HG02759 (cell line): Measurements from ENCODE around the gene SNCAIP.
"Not testable (repeated sequence)": the region's sequence is repeated elsewhere in the genome, so short reads cannot be mapped to it uniquely, and the experiment has no call there.

Source experiments
- ATAC-seq: cut with Tn5 transposase; IDR thresholded peaks from one replicate; pipeline ENCODE4 v1.9.1; 2021; ENCODE audit warnings: mild to moderate bottlenecking, moderate library complexity; ENCODE audit not compliant: unreplicated experiment

Gene SNCAIP

DNA sequence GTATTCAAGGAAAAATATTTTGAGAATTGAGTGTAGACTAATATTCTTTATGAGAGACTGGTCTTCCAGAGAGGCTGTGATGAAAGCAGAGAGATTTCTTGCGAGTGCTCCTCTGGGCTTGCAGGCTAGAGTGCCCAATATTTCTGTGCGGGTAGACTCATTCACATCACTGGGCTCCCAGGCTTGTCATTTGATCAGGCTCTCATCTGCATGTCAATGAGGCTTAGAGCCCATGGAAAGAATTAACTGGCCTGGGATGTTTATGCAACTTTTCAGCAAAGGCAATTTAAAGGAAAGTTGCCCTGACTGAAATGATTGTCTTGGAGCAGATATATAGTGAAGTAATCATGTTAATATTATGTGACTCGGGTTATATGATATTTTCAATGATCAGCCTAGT lies 42.3 kb downstream of the SNCAIP start:
- ATAC-seq: no peak

DNA sequence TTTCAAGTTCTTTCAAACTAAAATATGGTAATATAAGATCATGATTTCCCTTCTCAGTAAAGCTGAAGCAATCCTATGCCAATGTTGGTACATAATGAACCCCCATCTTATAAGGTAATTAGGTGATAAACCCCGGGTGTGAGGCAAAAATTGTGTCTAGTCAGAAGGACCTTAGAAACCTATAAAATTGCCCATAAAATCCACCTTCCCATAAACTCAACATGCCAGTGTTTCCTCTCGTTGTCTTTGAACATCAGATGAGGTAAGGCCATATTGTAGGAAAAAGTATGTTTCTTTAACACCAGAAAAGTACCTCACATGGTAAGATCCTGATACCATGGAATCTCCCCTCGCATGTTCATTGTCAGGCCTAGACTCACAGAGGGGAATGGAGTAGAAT lies 43.3 kb downstream of the SNCAIP start:
- no peak for ATAC-seq

DNA sequence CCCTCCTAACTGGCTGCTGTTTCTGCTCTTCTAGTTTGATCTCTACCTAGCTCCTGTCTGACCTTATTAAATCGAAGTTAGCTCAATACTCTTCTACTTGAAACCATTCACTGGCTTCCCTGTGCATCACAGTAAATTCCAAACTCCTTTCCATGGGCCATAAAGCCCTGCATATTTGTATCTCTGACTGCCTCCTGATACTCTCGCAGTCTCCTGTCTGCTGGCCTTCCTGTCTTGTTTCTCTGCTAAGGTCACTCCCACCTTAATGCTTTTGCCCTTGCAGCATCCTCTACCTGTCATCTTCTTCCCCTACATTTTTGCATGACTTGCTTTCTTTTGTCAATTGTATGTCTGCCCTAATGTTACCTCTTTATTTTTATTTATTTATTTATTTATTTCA lies 44.8 kb downstream of the SNCAIP start:
- no peak for ATAC-seq

DNA sequence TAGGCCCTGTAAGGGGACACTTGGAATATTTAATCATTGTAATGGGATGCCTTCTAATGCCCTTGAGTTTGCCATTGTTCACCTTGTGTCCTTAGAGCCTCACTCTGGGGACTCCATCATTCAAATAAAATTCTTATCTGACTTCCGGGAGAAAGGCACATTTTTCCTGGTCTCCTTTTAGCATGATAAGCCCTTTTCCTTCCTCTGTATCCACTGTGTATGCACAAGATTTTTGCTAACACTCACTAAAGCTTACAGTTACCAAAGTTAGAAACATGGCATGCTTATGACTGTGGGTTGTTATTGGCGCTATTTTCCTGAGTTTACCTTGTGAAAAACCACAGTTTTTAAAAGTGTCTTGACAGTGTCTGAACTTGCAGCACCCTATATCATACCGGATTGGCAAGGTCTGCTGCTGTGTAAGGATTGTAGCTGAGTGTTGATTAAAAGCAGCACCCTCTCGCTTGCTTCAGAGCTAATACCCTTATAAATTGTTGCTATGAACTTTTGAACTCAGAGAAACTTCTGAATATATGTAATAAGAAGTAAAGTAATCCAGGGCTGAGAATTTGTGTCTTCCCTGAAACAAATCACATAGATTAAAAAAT lies 46.4 kb downstream of the SNCAIP start:
- ATAC-seq: no peak

DNA sequence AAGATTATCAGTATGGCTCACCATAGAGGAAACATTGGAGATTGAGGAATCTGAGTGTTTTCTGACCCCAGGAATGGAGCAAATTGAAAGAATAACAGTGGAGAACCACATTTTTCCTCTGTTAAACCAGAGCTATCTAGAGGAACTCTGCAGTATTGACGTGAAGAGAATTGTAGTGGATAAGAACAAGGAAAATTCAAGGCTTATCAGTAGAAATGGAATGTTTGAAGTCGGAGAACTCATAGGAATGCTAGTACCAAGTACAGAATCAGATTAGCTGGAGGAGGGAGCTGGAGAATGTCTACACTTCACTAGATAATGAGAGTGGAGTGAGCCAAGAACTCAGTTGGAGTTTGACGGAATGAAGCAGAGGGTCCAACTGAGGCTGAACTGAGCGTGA lies 50.3 kb downstream of the SNCAIP start:
- no peak for ATAC-seq

DNA sequence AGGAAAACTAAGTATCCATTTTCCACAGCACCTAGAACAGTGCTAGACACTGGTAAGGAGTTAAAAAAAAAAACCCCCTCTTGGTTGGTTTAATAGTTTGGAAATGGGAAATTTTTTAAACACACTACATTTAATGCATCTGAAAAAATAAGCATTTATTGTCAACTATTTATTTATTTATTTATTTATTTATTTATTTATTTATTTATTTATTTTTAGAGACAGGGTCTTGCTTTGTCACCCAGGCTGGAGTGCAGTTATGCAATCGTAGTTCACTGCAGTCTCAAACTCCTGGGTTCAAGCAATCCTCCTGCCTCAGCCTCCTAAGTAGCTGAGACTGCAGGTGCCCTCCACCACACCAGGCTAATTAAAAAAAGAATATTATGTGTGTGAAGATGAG lies 51.6 kb downstream of the SNCAIP start:
- no peak for ATAC-seq

DNA sequence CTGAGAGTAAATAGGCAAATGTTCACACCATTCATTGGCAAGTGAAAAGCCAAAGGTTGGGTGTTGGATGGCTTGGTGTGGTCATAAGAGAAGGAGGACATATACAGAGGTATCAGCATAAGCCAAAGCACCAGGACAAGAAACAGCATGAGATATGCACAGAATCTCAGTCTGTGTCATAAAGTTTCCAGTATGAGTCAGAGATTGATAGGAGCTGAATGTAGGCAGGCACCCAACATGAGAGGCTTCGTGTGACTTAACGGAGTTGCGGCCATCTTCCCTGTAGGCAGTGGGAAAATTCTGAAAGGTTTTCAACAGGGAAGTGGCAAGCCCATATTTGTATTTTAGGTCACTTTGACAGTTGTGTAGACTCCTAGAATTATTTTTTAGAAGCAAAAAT lies 54.5 kb downstream of the SNCAIP start:
- ATAC-seq: peak; percentile 58

DNA sequence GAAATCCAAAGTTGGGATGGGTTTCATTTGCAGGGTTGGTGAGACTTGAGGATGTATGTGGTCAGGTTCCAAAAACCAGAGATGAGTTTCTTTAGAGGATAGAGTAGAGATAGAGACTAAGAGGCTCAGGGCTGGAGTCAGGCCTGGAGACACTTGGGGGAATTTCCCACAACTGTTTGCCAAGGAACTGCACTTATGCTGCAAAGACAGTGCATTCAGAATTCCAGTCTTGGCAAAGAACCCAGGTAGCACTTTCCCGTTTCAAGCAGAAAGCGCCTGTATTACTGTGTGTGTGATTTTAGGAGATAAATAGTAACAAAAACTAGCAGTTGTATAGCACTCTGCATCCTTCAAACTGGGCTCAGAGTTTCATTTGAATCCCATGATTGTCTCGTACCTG lies 55.4 kb downstream of the SNCAIP start:
- ATAC-seq: no peak

DNA sequence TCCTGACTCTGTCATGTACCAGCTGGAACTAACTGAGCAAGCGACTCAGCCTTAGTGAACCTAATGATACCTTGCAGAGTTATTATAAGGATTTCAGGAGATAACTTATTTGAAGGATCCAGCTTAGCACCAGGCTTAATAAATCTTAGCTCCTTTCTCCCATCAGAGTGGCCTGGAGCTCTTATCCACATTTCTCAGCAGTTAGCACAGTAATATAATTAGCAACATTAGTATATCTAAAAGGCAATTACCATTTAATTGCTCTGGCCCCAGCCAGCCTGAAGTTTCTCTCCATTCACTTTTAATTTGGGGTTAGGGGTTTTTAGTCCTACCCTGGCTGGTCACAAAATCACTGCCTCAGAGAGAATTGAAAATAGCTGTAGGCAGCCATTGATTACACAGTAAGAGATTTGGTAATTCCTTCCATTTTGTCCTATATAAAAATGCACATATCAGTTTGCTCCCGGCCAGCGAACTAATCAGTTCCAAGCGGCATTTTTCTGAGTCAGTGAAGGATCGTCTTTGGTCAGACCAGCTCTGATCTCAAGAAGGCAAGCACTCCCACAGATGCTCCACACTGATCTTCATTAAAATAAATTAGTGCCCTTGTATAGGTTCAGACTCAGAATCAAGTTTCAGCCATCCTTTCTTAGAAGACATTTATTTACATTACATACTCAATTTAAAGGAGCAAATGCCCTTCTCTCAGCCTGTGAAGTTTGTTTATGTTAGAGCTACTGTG lies 56.6 kb downstream of the SNCAIP start:
- no peak for ATAC-seq

DNA sequence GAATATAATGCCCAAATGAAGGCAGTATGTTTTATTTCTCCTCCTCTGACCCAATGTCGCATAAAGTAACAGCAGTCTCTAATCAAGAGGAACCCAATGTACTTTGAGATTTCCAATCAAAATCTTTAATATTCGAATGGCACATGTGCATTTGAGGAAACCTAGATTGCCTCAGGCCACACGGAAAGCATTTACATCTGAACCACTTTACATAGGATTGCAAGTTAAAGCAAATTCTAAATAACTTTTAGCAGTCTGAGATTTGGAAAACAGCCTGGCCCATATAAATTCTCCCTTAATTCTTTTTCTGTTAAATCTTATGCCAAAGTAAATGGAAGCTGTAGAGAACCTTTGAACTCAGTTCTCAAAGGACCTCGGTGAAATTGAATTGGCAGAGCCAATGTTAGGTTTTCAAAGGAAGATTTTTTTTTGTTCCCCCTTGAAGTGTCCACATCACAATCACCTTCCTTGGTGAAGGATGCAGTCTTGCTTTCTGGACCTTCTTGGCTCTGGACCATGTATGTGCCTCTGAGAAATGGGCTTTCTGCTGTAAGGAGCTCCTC lies 57.3 kb downstream of the SNCAIP start:
- no peak for ATAC-seq

DNA sequence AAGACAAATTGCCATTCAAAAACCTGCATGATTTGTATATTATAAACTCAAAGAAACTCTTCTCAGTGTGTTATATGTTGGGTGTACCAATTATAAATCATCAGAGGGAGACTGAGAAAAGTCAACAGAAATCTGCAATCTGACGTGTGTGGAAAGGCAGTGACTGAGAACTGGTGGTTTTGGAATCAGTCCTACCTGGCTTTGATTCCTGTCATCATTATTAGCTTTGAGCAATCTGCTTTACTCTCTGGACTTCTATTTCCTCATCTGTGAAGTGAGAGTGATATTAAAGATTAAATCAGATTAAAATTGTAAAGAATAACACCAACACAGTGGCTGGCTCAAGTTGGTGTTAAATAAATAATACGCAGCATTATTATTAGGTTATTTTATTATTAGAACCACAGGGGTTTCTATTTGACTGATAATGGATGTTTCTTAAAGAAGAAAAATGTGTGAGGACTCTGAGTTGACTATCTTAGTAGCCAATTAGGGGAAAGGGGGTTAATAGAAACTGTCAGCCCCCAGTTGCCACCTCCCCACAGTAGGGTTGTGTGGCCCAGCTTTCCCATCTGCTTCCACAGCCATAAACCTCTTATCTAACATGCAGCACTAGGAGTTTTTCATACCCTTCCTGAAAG lies 59.6 kb downstream of the SNCAIP start:
- no peak for ATAC-seq

DNA sequence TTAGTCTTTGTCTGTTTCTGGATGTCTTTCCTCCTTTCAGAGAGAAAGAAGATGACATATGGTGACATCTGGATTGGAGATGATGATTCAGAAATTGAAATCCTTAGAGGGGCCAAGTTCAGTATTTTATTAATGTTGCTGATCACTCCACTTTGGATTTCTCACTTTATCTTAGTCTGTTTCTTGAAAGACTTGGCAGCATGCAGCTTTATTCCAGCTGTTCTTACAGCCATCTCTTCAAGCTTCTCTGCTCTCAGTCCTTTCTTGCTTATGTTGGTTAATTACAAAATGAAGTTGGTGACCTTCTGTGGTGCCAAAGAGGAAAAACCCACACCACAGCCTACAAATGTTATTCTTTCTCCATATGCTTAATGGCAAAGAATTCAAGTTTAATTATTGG lies 62.1 kb downstream of the SNCAIP start:
- no peak for ATAC-seq

DNA sequence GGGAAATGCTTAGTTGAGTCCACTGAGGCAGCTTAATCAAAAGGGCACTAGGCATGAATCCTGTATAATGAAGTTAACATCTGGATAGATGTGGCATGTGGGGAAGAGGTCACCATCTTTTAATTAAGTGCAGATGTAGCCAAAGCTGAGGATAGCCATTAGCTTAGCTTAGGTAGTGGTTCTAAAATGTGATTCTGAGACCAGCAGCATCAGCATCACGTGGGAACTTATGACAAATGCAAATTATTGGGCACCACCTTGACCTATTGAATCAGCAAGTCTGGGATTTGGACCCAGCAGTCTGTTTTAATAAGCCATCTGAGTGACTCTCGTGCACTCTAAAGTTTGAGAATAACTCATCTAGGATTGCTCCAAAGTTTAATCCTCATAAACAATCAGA lies 63.8 kb downstream of the SNCAIP start:
- no peak for ATAC-seq

DNA sequence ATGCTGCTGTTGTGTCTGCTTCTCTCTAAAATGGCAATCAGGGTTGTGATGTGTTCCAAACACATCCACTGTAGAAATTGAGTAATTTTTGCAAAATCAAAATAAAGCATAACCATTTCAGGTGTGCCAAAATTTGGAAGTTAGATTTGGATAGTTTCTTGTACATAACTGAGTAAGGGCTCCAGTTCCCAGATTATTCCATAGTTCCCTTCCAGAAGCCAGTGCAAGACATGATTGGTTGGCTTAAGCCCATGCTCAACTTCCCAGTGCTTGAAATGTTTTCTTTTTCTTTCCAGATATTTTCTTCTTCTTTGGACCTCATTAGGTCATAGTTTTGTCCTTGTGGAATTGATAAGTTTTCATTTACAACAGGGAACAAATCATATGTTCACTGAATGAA lies 64.2 kb downstream of the SNCAIP start:
- no peak for ATAC-seq

DNA sequence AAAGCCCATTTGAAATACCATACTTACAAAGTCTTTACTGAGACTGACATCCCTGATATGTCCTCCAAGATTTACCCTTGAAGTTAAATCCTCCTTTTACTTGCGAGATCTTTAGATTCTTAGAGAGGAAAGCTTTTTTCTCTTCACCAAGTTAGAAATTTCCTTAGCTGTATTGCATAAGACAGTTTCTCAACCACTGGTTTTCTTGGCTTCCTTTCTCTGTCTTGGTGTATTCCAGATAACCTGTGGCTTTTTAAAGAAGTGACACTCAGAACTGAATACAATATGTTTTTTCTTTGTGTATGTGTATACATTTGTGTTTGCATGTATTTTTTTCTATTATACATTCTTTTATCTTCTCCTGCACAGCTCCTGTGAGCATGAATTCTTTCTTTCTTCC lies 65.0 kb downstream of the SNCAIP start:
- ATAC-seq: no peak

DNA sequence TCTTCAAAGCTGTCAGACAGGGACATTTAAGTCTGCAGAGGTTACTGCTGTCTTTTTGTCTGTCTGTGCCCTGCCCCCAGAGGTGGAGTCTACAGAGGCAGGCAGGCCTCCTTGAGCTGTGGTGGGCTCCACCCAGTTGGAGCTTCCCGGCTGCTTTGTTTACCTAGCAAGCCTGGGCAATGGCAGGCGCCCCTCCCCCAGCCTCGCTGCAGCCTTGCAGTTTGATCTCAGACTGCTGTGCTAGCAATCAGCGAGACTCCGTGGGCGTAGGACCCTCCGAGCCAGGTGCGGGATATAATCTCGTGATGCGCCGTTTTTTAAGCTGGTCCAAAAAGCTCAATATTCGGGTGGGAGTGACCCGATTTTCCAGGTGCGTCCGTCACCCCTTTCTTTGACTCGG lies 70.9 kb downstream of the SNCAIP start:
- ATAC-seq: not testable (repeated sequence)

DNA sequence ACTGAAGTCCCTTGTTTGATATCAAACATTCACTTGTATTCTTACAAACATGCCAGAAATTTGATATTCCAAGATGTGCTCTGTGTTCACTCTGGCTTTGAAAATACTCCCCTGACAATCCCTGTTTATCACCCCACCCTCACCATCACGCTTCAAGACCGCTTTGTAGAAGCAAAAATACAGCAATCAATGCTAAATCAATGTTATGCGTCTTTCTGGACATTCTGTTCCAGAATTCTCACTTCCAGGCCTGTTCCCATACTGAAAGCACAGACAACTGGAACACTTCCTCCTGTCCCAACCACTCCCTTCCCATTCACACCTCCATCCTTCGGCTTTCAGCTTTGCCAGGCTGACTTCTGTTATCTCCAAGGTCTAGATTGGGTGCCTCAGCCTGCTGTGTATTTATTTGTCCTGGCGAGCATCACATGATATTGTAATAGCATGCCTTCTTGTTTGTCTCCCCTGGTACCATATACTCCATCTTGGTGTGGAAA lies 72.8 kb downstream of the SNCAIP start:
- no peak for ATAC-seq

DNA sequence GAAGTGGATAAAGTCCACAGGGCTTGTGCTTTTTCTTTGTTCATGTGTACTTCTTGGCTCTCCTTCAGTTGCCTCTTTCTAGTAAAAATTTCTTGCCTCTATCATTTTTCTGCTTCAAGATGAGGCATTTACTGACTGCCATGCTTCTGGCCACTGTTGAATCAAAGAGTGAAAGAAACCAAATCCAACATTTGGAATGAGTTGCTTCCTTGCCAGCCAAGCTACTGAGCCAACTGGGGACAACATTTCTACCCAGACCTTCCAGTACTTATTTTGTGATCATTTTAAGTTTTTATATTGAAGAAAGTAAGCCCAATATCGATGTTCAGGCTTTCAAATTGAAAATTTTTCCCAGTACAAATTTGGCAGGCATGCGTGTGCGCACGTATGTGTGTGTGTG lies 73.2 kb downstream of the SNCAIP start:
- no peak for ATAC-seq

DNA sequence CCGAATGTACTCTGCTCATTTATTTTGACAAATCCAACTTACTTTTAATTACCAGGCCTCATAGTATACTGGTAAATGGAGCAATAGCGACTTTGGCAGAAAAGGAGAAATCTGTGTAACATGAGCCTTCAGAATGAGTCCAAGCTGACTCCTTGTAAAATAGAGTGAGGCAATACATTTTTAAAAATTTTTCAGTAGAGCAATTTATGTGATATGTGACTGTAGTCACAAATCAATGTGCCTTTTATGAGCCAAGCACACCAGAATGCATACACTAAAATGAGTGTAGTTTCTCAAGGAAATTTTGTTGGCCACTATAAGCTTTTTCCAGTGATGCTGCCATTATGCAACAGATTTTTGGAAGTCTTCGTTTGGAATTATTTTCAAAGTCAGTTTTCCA lies 73.8 kb downstream of the SNCAIP start:
- ATAC-seq: no peak

DNA sequence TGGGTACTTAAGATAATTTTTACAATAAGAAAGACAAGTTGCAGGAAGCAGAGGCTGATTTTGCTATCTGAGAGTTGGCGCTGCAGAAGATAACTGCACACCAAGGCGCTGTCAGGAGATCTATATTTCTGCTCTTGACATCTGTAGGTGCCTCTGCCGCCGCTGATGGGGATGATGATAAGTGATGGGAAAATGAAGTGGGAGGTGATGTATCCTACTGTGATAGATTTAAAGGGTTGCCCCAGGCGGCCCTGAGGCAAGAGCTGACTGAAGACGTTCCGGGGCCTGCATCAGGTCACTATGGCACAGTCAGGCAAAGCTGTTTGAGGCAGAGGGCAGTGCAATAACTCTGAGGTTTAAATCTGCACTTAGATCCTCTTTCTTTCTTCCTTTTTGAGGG lies 78.1 kb downstream of the SNCAIP start:
- ATAC-seq: no peak

DNA sequence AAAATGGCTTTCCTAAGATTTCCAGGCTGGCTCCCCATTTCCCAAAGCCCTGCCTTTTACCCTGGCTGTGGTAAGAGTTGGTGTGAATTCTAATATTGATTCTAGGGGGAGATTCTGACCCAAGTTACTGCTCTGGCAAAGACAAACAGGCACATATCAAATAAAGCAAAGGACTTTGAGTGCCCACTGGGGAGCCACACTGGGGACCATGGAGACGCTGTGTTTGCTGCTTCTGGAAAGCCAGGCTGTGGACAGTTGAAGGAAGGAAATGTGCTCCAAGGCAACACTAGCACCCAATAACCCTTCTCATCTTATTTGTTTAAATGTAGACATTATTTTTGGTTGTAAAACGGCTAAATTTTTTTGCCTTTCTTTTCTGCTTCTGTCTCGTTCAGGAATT lies 78.7 kb downstream of the SNCAIP start:
- ATAC-seq: no peak

DNA sequence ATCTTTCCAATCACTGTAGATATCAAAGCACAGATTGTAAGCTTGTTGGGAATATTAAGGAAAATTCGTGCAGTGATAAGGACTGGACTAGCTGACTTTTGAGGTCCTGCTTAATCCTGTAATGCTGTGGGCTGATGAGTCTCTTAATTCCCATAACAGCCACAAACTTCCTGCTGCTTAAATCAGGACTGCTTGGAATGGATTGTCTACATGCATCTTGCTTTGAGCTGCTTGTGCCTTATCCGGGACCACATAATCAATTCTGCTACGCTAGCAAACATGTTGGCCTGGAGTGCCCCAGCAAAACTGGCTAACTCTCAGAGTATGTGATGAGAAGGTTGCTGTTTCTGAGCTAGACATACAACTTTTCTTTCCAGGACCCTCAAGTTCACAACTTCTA lies 79.6 kb downstream of the SNCAIP start:
- ATAC-seq: no peak
